ENCODE results near the gene PTPRN2. TPM values are rescaled to one million over a fixed set of nuclear protein-coding genes. Genes with fewer than 3 reads are reported as not detected.

PTPRN2 gene
- polyA plus RNA-seq, 1 donor from 2014 or later, result 1.6 TPM

- no peaks in the 10 kb centered on the region for H3K4me1 Mint-ChIP-seq
- no peaks in the 10 kb centered on the region for H3K27me3 Mint-ChIP-seq
- no peaks in the 10 kb centered on the region for H3K9me3 Mint-ChIP-seq
- no peak overlapping the region for H3K4me3 Mint-ChIP-seq
- no peak overlapping the region for H3K27ac Mint-ChIP-seq
- H3K36me3 Mint-ChIP-seq, result no peaks in the 10 kb centered on the region
Observed at GRCh38 chr7:158020706-158021095, 566.9 kb downstream of the PTPRN2 start.

- no peaks in the 10 kb centered on the region for H3K9me3 Mint-ChIP-seq
- no peaks in the 10 kb centered on the region for H3K4me1 Mint-ChIP-seq
- H3K27me3 Mint-ChIP-seq, result no peaks in the 10 kb centered on the region
- H3K36me3 Mint-ChIP-seq, result no peaks in the 10 kb centered on the region
- H3K4me3 Mint-ChIP-seq, result no peak overlapping the region
- peak overlapping the region in 1 of 3 donors; percentile 57 for H3K27ac Mint-ChIP-seq
Observed at GRCh38 chr7:158019726-158020705, 567.6 kb downstream of the PTPRN2 start.

GRCh38 chr7:158018971-158019645 lies 568.5 kb downstream of the PTPRN2 start:
- no peaks in the 10 kb centered on the region for H3K27me3 Mint-ChIP-seq
- H3K27ac Mint-ChIP-seq, result no peak overlapping the region
- H3K9me3 Mint-ChIP-seq, result no peaks in the 10 kb centered on the region
- no peaks in the 10 kb centered on the region for H3K4me1 Mint-ChIP-seq
- H3K4me3 Mint-ChIP-seq, result no peak overlapping the region
- H3K36me3 Mint-ChIP-seq, result no peaks in the 10 kb centered on the region

GRCh38 chr7:158018098-158018762 lies 569.4 kb downstream of the PTPRN2 start:
- Mint-ChIP-seq H3K36me3 (no peaks in the 10 kb centered on the region), H3K4me3 (no peak overlapping the region), H3K27ac (no peak overlapping the region), H3K9me3 (no peaks in the 10 kb centered on the region), H3K4me1 (no peaks in the 10 kb centered on the region), H3K27me3 (no peaks in the 10 kb centered on the region)

GRCh38 chr7:158017111-158018097 lies 570.2 kb downstream of the PTPRN2 start:
- no peaks in the 10 kb centered on the region for H3K9me3 Mint-ChIP-seq
- H3K27ac Mint-ChIP-seq, result no peak overlapping the region
- no peak overlapping the region for H3K4me3 Mint-ChIP-seq
- no peaks in the 10 kb centered on the region for H3K36me3 Mint-ChIP-seq
- no peaks in the 10 kb centered on the region for H3K27me3 Mint-ChIP-seq
- H3K4me1 Mint-ChIP-seq, result no peaks in the 10 kb centered on the region

DNA sequence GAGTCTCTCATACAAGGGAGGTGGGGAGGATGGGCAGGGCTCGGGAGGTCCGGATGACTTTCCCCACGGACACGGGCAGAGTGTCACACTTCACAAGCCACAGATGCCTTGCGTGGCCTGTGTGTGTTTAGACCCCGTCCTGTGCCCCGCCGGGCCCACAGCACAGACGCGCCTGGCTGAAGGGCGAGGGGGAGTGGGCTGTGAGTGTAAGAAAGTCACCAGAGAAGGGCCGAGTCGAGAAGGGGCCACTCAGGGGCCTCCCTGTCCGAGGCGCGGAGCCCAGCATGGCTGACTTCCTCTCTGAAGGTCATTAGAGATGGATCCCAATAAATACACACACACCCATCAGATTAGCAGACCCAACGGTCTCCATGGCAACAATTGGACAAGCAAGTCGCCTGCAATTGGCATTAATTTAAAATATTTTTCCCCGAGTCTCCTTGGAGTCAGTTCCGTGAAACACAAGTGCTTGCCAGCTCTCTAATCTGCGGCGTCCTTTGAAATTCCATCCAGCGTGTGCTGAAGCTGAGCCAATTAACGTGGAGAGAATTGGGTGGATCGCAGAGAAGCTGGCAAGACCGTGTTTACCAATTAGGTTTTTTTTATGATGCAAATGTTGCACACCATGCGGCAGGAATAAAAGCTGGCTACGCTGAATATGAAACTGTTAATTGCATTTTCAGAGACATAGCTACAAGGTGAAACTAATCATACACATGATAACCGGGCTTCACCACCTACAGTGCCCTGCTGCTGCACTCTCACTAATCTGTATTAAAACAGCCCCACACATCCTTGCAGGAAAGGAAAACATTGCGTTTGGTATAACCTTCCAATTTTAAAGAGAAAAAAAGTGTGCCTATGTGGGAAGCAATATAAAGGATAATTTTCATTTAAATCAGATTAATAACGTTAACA lies 571.2 kb downstream of the PTPRN2 start:
- no peaks in the 10 kb centered on the region for H3K27me3 Mint-ChIP-seq
- H3K4me1 Mint-ChIP-seq, result no peaks in the 10 kb centered on the region
- H3K9me3 Mint-ChIP-seq, result no peaks in the 10 kb centered on the region
- no peaks in the 10 kb centered on the region for H3K36me3 Mint-ChIP-seq
- no peak overlapping the region for H3K4me3 Mint-ChIP-seq
- H3K27ac Mint-ChIP-seq, result no peak overlapping the region

GRCh38 chr7:158015403-158016179 lies 572.0 kb downstream of the PTPRN2 start:
- Mint-ChIP-seq H3K36me3 (no peaks in the 10 kb centered on the region), H3K27ac (no peak overlapping the region), H3K9me3 (no peaks in the 10 kb centered on the region), H3K4me3 (no peak overlapping the region), H3K27me3 (no peaks in the 10 kb centered on the region), H3K4me1 (peaks cover 0 to 8% (median 0%) of the 10 kb centered on the region in 3 donors)

DNA sequence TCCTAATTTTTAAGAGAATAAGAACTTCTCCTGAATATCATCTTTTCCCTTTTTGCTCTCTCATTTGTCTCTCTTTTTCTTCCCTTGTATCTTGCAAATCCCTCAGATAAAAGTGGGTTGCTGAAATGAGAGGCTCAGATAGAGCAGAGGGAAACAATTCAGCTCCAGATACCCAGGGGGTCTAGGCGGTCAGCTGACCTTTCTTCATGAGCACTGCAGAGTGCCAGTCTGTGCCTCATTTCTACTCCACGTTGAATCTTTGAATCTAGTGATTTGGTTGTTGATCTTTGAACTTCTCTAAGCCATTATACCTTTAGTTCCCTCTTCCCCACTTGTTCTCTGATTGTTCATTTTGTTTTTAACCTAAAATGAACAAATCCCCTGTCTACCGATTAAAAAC lies 572.6 kb downstream of the PTPRN2 start:
- Mint-ChIP-seq H3K4me1 (peaks cover 0 to 8% (median 0%) of the 10 kb centered on the region in 3 donors), H3K4me3 (no peak overlapping the region), H3K36me3 (no peaks in the 10 kb centered on the region), H3K27me3 (no peaks in the 10 kb centered on the region), H3K9me3 (no peaks in the 10 kb centered on the region), H3K27ac (no peak overlapping the region)

- Mint-ChIP-seq H3K4me1 (peaks cover 0 to 8% (median 0%) of the 10 kb centered on the region in 3 donors), H3K27me3 (no peaks in the 10 kb centered on the region), H3K4me3 (no peak overlapping the region)
Observed at GRCh38 chr7:158013085-158013668, 574.4 kb downstream of the PTPRN2 start.

GRCh38 chr7:158011941-158012340 lies 575.7 kb downstream of the PTPRN2 start:
- Mint-ChIP-seq H3K9me3 (peaks cover 0 to 1% (median 0%) of the 10 kb centered on the region in 3 donors), H3K4me3 (no peak overlapping the region), H3K27ac (peak overlapping the region in 1 of 3 donors; percentile 26), H3K36me3 (no peaks in the 10 kb centered on the region), H3K27me3 (no peaks in the 10 kb centered on the region), H3K4me1 (peaks cover 0 to 8% (median 4%) of the 10 kb centered on the region in 3 donors)

More at GRCh38 chr7:158013085-158013668, 574.4 kb downstream of the PTPRN2 start:
- H3K27ac Mint-ChIP-seq, result no peak overlapping the region
- no peaks in the 10 kb centered on the region for H3K9me3 Mint-ChIP-seq
- H3K36me3 Mint-ChIP-seq, result no peaks in the 10 kb centered on the region

DNA sequence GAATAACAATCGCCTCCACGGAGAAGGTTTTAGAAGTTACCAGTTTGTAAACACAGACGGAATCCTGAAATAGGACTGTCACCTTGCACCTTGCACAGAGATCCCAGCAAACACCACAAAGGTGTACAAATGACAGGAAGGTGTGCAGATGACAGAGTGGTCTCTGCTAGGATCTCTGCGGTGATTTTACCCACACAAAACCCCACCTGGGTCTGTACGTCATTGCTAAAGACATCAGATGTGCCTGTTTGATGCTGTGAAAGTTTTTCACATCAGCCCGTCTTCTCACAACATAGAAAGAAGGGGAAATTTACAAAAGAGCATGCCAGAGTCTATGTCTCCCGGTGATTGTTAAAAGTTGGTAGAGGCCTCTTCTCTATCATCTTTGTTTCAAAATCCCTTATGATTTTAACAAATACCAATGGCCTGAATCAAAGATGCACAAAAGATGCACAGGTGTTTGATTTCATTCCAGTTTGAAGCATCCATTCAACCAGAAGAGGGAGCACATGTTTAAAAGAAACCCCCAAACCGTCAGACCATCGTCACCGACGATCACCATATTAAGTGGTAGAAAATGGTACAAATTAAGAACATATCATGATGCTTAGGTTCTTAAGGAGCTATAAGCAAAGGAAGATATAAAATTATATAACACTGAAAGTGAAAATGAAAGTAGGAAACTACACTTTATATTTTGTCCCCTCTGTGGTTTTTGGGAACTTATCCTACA lies 576.5 kb downstream of the PTPRN2 start:
- Mint-ChIP-seq H3K9me3 (peaks cover 0 to 1% (median 0%) of the 10 kb centered on the region in 3 donors), H3K27ac (no peak overlapping the region), H3K4me1 (peaks cover 0 to 8% (median 4%) of the 10 kb centered on the region in 3 donors), H3K36me3 (no peaks in the 10 kb centered on the region), H3K4me3 (no peak overlapping the region), H3K27me3 (no peaks in the 10 kb centered on the region)

DNA sequence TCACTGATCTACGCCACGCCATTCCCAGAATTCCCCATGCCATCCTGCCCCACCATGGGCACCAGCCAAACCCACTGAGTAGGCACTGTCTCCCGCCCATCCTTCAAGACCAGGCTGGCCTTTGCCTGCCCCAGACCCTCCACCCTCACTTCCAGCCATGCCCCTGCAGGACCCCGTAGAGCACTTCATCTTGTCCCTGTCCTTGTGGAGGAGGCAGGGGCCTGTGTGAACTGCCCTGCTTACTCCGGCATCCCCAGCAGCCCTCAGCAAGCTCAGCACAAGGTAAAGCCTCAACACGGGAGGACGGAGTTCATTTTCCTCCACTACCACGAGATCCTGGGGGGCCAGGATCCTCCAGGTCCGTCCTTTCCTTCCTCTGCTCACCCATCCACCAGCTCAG lies 577.7 kb downstream of the PTPRN2 start:
- peaks cover 0 to 8% (median 4%) of the 10 kb centered on the region in 3 donors for H3K4me1 Mint-ChIP-seq
- H3K36me3 Mint-ChIP-seq, result no peaks in the 10 kb centered on the region
- peaks cover 0 to 1% (median 0%) of the 10 kb centered on the region in 3 donors for H3K9me3 Mint-ChIP-seq
- H3K27me3 Mint-ChIP-seq, result no peaks in the 10 kb centered on the region
- no peak overlapping the region for H3K27ac Mint-ChIP-seq
- peak overlapping the region in 1 of 4 donors; percentile 29 for H3K4me3 Mint-ChIP-seq
